Stimulated activated CD8-positive, alpha-beta memory T cell treated with anti-CD3 and anti-CD28 coated beads, Interleukin-7, amount 100 ng/mL, for 4 hours (primary cell): ENCODE data around the gene APOA5.
"Not testable (repeated sequence)": the region's sequence is repeated elsewhere in the genome, so short reads cannot be mapped to it uniquely, and the experiment has no call there.

ENCODE experiments used
- DNase-seq, 2 donors: peaks; one replicate each; pipeline ENCODE4 v3.0.0-alpha.2; 2020; ENCODE audit warnings: low read depth in 2 of 2

APOA5 gene

GRCh38 chr11:116791813-116792143, at the start of gene APOA5:
APOA5 (minus strand) TSS chr11:116791879; CDS start chr11:116791860, 19 bp downstream.
- no peak for DNase-seq

- DNase-seq: no peak
These were observed 49.1 kb upstream of the APOA5 start for GRCh38 chr11:116840746-116841296.

DNA sequence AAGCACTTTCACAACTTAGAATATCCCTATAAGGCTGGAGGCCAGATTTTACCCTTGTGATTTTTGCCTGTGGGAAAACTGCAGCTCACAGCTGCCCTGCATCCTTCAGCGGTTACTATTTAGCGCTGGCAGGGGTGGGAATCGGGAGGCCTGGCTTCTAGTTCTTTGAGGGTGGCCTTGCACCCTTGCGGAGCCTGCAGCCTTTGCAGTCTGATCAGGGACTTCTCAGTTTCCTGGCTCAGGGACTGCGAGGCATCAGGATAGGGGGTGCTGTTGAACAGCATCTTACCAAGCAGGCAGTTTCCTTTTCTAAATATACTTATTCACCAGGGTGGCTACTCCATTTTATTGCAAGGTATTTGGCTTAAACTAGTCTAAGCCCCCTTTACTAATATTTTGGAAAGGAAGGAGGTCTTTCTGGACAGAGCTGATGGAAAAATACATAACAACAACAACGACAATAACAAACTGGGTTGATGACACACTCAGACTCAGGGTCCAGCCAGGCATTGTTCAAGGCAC, 48.6 kb upstream of the APOA5 start:
- no peak for DNase-seq

GRCh38 chr11:116838321-116839084, 46.8 kb upstream of the APOA5 start:
- DNase-seq: no peak

GRCh38 chr11:116837231-116838091, 45.8 kb upstream of the APOA5 start, which contains the start of gene APOA1:
APOA1 (minus strand) TSS chr11:116837622; CDS start chr11:116837387, 235 bp downstream.
- DNase-seq: no peak

GRCh38 chr11:116836632-116836991, 44.9 kb upstream of the APOA5 start:
- DNase-seq: no peak

DNA sequence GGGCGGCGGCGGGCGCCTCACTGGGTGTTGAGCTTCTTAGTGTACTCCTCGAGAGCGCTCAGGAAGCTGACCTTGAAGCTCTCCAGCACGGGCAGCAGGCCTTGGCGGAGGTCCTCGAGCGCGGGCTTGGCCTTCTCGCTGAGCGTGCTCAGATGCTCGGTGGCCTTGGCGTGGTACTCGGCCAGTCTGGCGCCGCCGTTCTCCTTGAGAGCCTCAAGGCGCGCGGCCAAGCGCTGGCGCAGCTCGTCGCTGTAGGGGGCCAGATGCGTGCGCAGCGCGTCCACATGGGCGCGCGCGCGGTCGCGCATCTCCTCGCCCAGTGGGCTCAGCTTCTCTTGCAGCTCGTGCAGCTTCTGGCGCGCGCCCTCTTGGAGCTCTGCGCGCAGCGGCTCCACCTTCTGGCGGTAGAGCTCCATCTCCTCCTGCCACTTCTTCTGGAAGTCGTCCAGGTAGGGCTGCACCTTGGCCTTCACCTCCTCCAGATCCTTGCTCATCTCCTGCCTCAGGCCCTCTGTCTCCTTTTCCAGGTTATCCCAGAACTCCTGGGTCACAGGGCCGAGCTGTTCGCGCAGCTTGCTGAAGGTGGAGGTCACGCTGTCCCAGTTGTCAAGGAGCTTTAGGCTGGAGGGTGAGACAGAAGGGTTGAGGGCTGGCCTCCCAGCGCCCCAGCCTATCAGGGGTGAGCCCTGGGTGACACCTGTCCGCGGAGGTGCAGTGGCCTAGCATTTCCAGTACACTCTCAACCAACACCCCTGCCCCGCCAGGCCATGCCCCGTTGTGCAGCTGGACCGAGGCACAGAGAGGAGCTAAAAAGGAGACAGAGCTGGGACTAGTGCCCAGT, 44.3 kb upstream of the APOA5 start:
- DNase-seq: peak; percentile 52 to 74

GRCh38 chr11:116835042-116835772, 43.5 kb upstream of the APOA5 start:
- DNase-seq: no peak

GRCh38 chr11:116834535-116835041, 42.9 kb upstream of the APOA5 start:
- DNase-seq: not testable (repeated sequence)

GRCh38 chr11:116833816-116834534, 42.3 kb upstream of the APOA5 start:
- DNase-seq: no peak

GRCh38 chr11:116833491-116833815, 41.8 kb upstream of the APOA5 start:
- DNase-seq: no peak

DNA sequence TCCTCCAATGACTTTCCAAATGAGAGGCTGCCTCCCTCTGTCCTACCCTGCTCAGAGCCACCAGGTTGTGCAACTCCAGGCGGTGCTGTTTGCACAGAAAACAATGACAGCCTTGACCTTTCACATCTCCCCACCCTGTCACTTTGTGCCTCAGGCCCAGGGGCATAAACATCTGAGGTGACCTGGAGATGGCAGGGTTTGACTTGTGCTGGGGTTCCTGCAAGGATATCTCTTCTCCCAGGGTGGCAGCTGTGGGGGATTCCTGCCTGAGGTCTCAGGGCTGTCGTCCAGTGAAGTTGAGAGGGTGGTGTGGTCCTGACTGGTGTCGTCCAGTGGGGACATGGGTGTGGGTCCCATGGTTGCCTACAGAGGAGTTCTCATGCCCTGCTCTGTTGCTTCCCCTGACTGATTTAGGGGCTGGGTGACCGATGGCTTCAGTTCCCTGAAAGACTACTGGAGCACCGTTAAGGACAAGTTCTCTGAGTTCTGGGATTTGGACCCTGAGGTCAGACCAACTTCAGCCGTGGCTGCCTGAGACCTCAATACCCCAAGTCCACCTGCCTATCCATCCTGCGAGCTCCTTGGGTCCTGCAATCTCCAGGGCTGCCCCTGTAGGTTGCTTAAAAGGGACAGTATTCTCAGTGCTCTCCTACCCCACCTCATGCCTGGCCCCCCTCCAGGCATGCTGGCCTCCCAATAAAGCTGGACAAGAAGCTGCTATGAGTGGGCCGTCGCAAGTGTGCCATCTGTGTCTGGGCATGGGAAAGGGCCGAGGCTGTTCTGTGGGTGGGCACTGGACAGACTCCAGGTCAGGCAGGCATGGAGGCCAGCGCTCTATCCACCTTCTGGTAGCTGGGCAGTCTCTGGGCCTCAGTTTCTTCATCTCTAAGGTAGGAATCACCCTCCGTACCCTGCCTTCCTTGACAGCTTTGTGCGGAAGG, 40.9 kb upstream of the APOA5 start:
- no peak for DNase-seq

- no peak for DNase-seq
These were observed 40.2 kb upstream of the APOA5 start for GRCh38 chr11:116831790-116832349.

- DNase-seq: no peak
These were observed 38.7 kb upstream of the APOA5 start for GRCh38 chr11:116830184-116830912.

GRCh38 chr11:116829525-116830183, 38.0 kb upstream of the APOA5 start, which contains the start of gene APOC3:
APOC3 (plus strand) TSS chr11:116829907; CDS start chr11:116830583, 676 bp downstream.
- DNase-seq: no peak

- no peak for DNase-seq
These were observed 37.2 kb upstream of the APOA5 start for GRCh38 chr11:116828632-116829524.
